ENCODE measurements around the gene THRAP3. TPM values are rescaled to one million over a fixed set of nuclear protein-coding genes. Genes with fewer than 3 reads are reported as not detected.

Gene THRAP3
- 80.8 and 120 TPM in 2 replicates for total RNA-seq

GRCh38 chr1:36223996-36224536 lies at the start of gene THRAP3:
Gene THRAP3 (plus strand): TSS chr1:36224443. CDS start chr1:36282564, 58,121 bp downstream.

GRCh38 chr1:36306210-36306901 lies 82.1 kb downstream of the THRAP3 start, which contains the start of gene SH3D21:
Gene SH3D21 (plus strand): TSS chr1:36306368. CDS start chr1:36306421, 53 bp downstream.

GRCh38 chr1:36323636-36324352 lies 99.6 kb downstream of the THRAP3 start, which contains the start of gene EVA1B:
Gene EVA1B (minus strand): TSS chr1:36323645. CDS start chr1:36323037, 608 bp downstream.

Other genes with a start within 250 kb of the THRAP3 start
- 0.24 TPM in 1 of 2 replicates, not detected in the other for gene TEKT2, start 140.3 kb upstream of the THRAP3 start, total RNA-seq
- 31.2 and 57.4 TPM in 2 replicates for gene ADPRS, start 135.6 kb upstream of the THRAP3 start, total RNA-seq
- 0.24 and 1.8 TPM in 2 replicates for gene COL8A2, start 99.2 kb upstream of the THRAP3 start, total RNA-seq
- gene TRAPPC3, start 75.0 kb upstream of the THRAP3 start, total RNA-seq: 66.5 and 102 TPM in 2 replicates
- 148 and 160 TPM in 2 replicates for gene MAP7D1, start 68.3 kb upstream of the THRAP3 start, total RNA-seq
- gene SH3D21, start 81.9 kb downstream of the THRAP3 start, total RNA-seq: 1.3 and 4.9 TPM in 2 replicates
- gene EVA1B, start 99.2 kb downstream of the THRAP3 start, total RNA-seq: 239 and 247 TPM in 2 replicates
- gene STK40, start 161.5 kb downstream of the THRAP3 start, total RNA-seq: 10.7 and 14.4 TPM in 2 replicates
- 28.8 and 36.8 TPM in 2 replicates for gene LSM10, start 173.5 kb downstream of the THRAP3 start, total RNA-seq
- 10.5 and 11.9 TPM in 2 replicates for gene OSCP1, start 226.0 kb downstream of the THRAP3 start, total RNA-seq
- 79.3 and 108 TPM in 2 replicates for gene MRPS15, start 239.9 kb downstream of the THRAP3 start, total RNA-seq